H1 (cell line): ENCODE results near the gene TMTC2. TPM values are rescaled to one million over a fixed set of nuclear protein-coding genes. Genes with fewer than 3 reads are reported as not detected.

Experiments used
- CTCF ChIA-PET: fragments of 300-600 bp; sonication (Branson Sonifier 250); formaldehyde crosslinking; loops from one replicate; lab custom pipeline; 2021; ENCODE audit not compliant: partially characterized antibody; lab: Charles Lee
- POLR2A ChIA-PET: fragments of 300-600 bp; sonication (Branson Sonifier 250); formaldehyde crosslinking; loops from one replicate; lab custom pipeline; 2021; ENCODE audit warnings: inconsistent platforms; ENCODE audit not compliant: partially characterized antibody; lab: Charles Lee
- DNase-seq, 2 experiments: peaks; one replicate each; pipeline versions ENCODE4 v3.0.0 to v3.0.0-alpha.2; 2010 to 2022; ENCODE audit warnings: low spot score in 2 of 2, low read depth in 1 of 2, mixed read lengths in 1 of 2
- FAIRE-seq: peaks from 2 replicates; lab custom pipeline; 2011; peaks lifted over from hg19 to GRCh38; lab: Jason Lieb, UNC
- H2AFZ ChIP-seq: 2 replicates; pipeline ENCODE4 v1.8.1; 2012; ENCODE audit warnings: low read length, inconsistent platforms
- H2AK5ac ChIP-seq: 2 replicates; pipeline ENCODE4 v1.6.1; 2013; ENCODE audit warnings: low read depth, low read length
- H2BK120ac ChIP-seq: replicated peaks from 2 replicates; pipeline ENCODE3; 2013; ENCODE audit warnings: low read depth, low read length, inconsistent platforms
- H2BK12ac ChIP-seq: 2 replicates; pipeline ENCODE4 v1.6.1; 2013; ENCODE audit warnings: low read depth, low read length
- H2BK15ac ChIP-seq: 2 replicates; pipeline ENCODE4 v1.6.1; 2013; ENCODE audit warnings: low read length
- H2BK20ac ChIP-seq: 2 replicates; pipeline ENCODE4 v1.6.1; 2013; ENCODE audit warnings: low read length
- H2BK5ac ChIP-seq: 2 replicates; pipeline ENCODE4 v1.6.1; 2013; ENCODE audit warnings: low read depth, low read length
- H3K14ac ChIP-seq: 2 replicates; pipeline ENCODE4 v1.6.1; 2013; ENCODE audit warnings: inconsistent platforms; ENCODE audit not compliant: insufficient read length
- H3K18ac ChIP-seq: 2 replicates; pipeline ENCODE4 v1.6.1; 2013; ENCODE audit warnings: low read length; ENCODE audit errors: extremely low read depth
- H3K23ac ChIP-seq: 2 replicates; pipeline ENCODE4 v1.6.1; 2013; ENCODE audit warnings: inconsistent platforms; ENCODE audit not compliant: insufficient read length
- H3K23me2 ChIP-seq: 2 replicates; pipeline ENCODE4 v1.6.1; 2013; ENCODE audit warnings: low read depth, low read length
- H3K27ac ChIP-seq: 2 replicates; pipeline ENCODE4 v1.6.1; 2011; ENCODE audit warnings: low read depth, low read length, inconsistent platforms
- H3K27me3 ChIP-seq, 4 experiments: replicated peaks in 1 of 4; 1 replicate in 1 of 4; 2 replicates in 3 of 4; pipeline versions ENCODE4 v1.6.1 to v1.8.1; 2011 to 2013; ENCODE audit warnings: low read length in 3 of 4, mild to moderate bottlenecking in 3 of 4, inconsistent platforms in 2 of 4, mixed read lengths in 2 of 4, moderate library complexity in 1 of 4; ENCODE audit not compliant: control insufficient read depth in 3 of 4, insufficient read depth in 3 of 4; ENCODE audit errors: extremely low read depth in 1 of 4
- H3K36me3 ChIP-seq, 4 experiments: 2 replicates each; pipeline versions ENCODE4 v1.6.1 to v1.8.1; 2011 to 2013; ENCODE audit warnings: mild to moderate bottlenecking in 4 of 4, low read length in 3 of 4, moderate library complexity in 2 of 4, control low read depth in 1 of 4, inconsistent platforms in 1 of 4; ENCODE audit not compliant: insufficient read depth in 4 of 4, control insufficient read depth in 2 of 4
- H3K4ac ChIP-seq: replicated peaks from 2 replicates; pipeline ENCODE3; 2013; ENCODE audit warnings: low read length, low read depth, mixed read lengths, inconsistent platforms; ENCODE audit not compliant: insufficient read length
- H3K4me1 ChIP-seq, 4 experiments: replicated peaks in 1 of 4; 1 replicate in 1 of 4; 2 replicates in 3 of 4; pipeline versions ENCODE4 v1.6.1 to v1.8.1; 2011 to 2013; ENCODE audit warnings: low read length in 3 of 4, inconsistent platforms in 2 of 4, mixed read lengths in 1 of 4; ENCODE audit not compliant: insufficient read depth in 4 of 4, control insufficient read depth in 3 of 4
- H3K4me2 ChIP-seq, 2 experiments: 2 replicates each; pipeline versions ENCODE4 v1.6.1 to v1.8.1; 2011 to 2013; ENCODE audit warnings: low read depth in 2 of 2, low read length in 2 of 2, control low read depth in 1 of 2, inconsistent platforms in 1 of 2, mild to moderate bottlenecking in 1 of 2; ENCODE audit not compliant: insufficient read depth in 1 of 2
- H3K4me3 ChIP-seq, 4 experiments: fragments of 200-600, 300-600 bp in 1 of 4; sonication (generic), shearing (Covaris generic), sonication (Bioruptor Twin) in 1 of 4; 2 replicates each; pipeline versions ENCODE4 v1.5.1 to v1.8.1; 2011 to 2016; ENCODE audit warnings: low read length in 4 of 4, low read depth in 3 of 4, control low read depth in 2 of 4, inconsistent platforms in 2 of 4, mild to moderate bottlenecking in 2 of 4, mixed read lengths in 1 of 4, moderate library complexity in 1 of 4; ENCODE audit not compliant: insufficient read depth in 2 of 4; ENCODE audit errors: extremely low read depth in 1 of 4
- H3K56ac ChIP-seq: replicated peaks from 2 replicates; pipeline ENCODE3; 2013; ENCODE audit warnings: low read depth, mild to moderate bottlenecking, mixed read lengths, low read length, inconsistent platforms; ENCODE audit not compliant: insufficient read length
- H3K79me1 ChIP-seq: 2 replicates; pipeline ENCODE4 v1.6.1; 2013; ENCODE audit warnings: low read depth, low read length, control low read depth
- H3K79me2 ChIP-seq, 2 experiments: 2 replicates each; pipeline versions ENCODE4 v1.6.1 to v1.8.1; 2012 to 2013; ENCODE audit warnings: low read length in 2 of 2, mild to moderate bottlenecking in 2 of 2, inconsistent platforms in 1 of 2; ENCODE audit not compliant: insufficient read depth in 2 of 2, control insufficient read depth in 1 of 2
- H3K9ac ChIP-seq, 4 experiments: replicated peaks in 1 of 4; 1 replicate in 1 of 4; 2 replicates in 3 of 4; pipeline versions ENCODE4 v1.6.1 to v1.8.1; 2011 to 2013; ENCODE audit warnings: low read depth in 3 of 4, low read length in 3 of 4, control low read depth in 2 of 4, mild to moderate bottlenecking in 2 of 4, moderate library complexity in 2 of 4, inconsistent platforms in 1 of 4; ENCODE audit errors: extremely low read depth in 1 of 4
- H3K9me3 ChIP-seq, 2 experiments: 2 replicates each; pipeline versions ENCODE4 v1.6.1 to v1.8.1; 2012 to 2013; ENCODE audit warnings: mild to moderate bottlenecking in 2 of 2, moderate library complexity in 2 of 2, control low read depth in 1 of 2, inconsistent platforms in 1 of 2, low read depth in 1 of 2, low read length in 1 of 2, mixed read lengths in 1 of 2; ENCODE audit not compliant: insufficient read depth in 2 of 2
- H4K20me1 ChIP-seq, 2 experiments: replicated peaks in 1 of 2; 2 replicates each; pipeline versions ENCODE3 to v1.8.1; 2011 to 2013; ENCODE audit warnings: inconsistent platforms in 2 of 2, low read length in 2 of 2, mild to moderate bottlenecking in 1 of 2; ENCODE audit not compliant: insufficient read depth in 2 of 2, control insufficient read depth in 1 of 2
- H4K5ac ChIP-seq: 2 replicates; pipeline ENCODE4 v1.6.1; 2013; ENCODE audit warnings: low read length, low read depth, mixed read lengths, inconsistent platforms; ENCODE audit not compliant: insufficient read length
- H4K8ac ChIP-seq: 2 replicates; pipeline ENCODE4 v1.8.0; 2013; ENCODE audit warnings: mild to moderate bottlenecking, moderate library complexity, low read length, inconsistent platforms; ENCODE audit not compliant: insufficient read depth; ENCODE audit errors: extremely low read depth
- H4K91ac ChIP-seq: replicated peaks from 2 replicates; pipeline ENCODE3; 2013; ENCODE audit warnings: low read length, mixed read lengths, inconsistent platforms; ENCODE audit not compliant: insufficient read length
- BRCA1 ChIP-seq: IDR thresholded peaks from 2 replicates; pipeline ENCODE4 v1.6.1; 2012; ENCODE audit warnings: low read depth, low read length, improper control_type of control experiment
- CTBP2 ChIP-seq: IDR thresholded peaks from 2 replicates; pipeline ENCODE4 v1.7.0; 2011; ENCODE audit warnings: borderline replicate concordance, mild to moderate bottlenecking, moderate library complexity, mixed read lengths, low read length; ENCODE audit not compliant: insufficient read depth, insufficient read length
- EP300 ChIP-seq, 2 experiments: IDR thresholded peaks; 1 replicate in 1 of 2; 2 replicates in 1 of 2; pipeline ENCODE4 v1.6.1; 2011 to 2012; ENCODE audit warnings: low read depth in 2 of 2, low read length in 2 of 2, mild to moderate bottlenecking in 2 of 2, borderline replicate concordance in 1 of 2, inconsistent platforms in 1 of 2, moderate library complexity in 1 of 2
- JUN ChIP-seq: IDR thresholded peaks from 2 replicates; pipeline ENCODE4 v1.6.1; 2011; ENCODE audit warnings: low read depth, mild to moderate bottlenecking, improper control_type of control experiment, low read length
- RBBP5 ChIP-seq: IDR thresholded peaks from 2 replicates; pipeline ENCODE4 v1.7.1; 2012; ENCODE audit warnings: low read depth, mild to moderate bottlenecking, inconsistent platforms, low read length, moderate library complexity, borderline replicate concordance
- RFX5 ChIP-seq: IDR thresholded peaks from 2 replicates; pipeline ENCODE4 v1.6.1; 2011; ENCODE audit warnings: low read depth, low read length, improper control_type of control experiment, borderline replicate concordance
- TAF1 ChIP-seq: IDR thresholded peaks from 2 replicates; pipeline ENCODE4 v1.6.1; 2011; ENCODE audit warnings: mild to moderate bottlenecking, low read depth, low read length
- ZNF274 ChIP-seq: IDR thresholded peaks from 2 replicates; pipeline ENCODE4 v1.7.0; 2012; ENCODE audit warnings: low read length, borderline replicate concordance; ENCODE audit errors: extremely low read depth
- WGBS, 2 experiments: shearing (Covaris generic) in 1 of 2; methylation state at CpG; one replicate each; pipeline versions ENCODE4 v1.1.6 to v1.1.7; 2013 to 2015; ENCODE audit warnings: low lambda C conversion rate in 2 of 2, mixed read lengths in 2 of 2, inconsistent platforms in 1 of 2, low coverage in 1 of 2, missing lambda C conversion rate in 1 of 2; ENCODE audit not compliant: insufficient replicate concordance in 2 of 2, insufficient coverage in 1 of 2, insufficient read length in 1 of 2; ENCODE audit errors: extremely low coverage in 1 of 2, missing lambda C conversion rate in 1 of 2; 5-methylcytosine and 5-hydroxymethylcytosine counted together
- polyA plus RNA-seq, 7 experiments: library from polyadenylated mRNA; depleted of rRNA in 3 of 7; stranded (reverse) in 5 of 7; unstranded in 2 of 7; fragments of >200 nt in 5 of 7; fragments of 200-250 nt in 2 of 7; gene quantifications; 1 replicate in 5 of 7; 2 replicates in 1 of 7; 4 replicates in 1 of 7; pipeline versions ENCODE4 v1.2.1 to v1.2.3, GENCODE V29; 2011 to 2013; ENCODE audit warnings: missing spikeins in 2 of 7, mixed read lengths in 2 of 7
- total RNA-seq: library from RNA; stranded (reverse); fragmentation: NEBNext Ultra II Directional; extraction: Animal tissue kit (Norgen Biotek cat#: 25700); gene quantifications from 2 replicates; pipeline ENCODE4 v1.2.1, GENCODE V29; 2021
- TF ChIP-seq, protein P1 (sequence below): IDR thresholded peaks from 2 replicates; pipeline ENCODE4 v1.6.1; 2011; ENCODE audit warnings: low read depth, mild to moderate bottlenecking, low read length; ENCODE audit not compliant: insufficient read depth
- TF ChIP-seq, protein P2 (sequence below): IDR thresholded peaks from 2 replicates; pipeline ENCODE4 v1.6.1; 2012; ENCODE audit warnings: inconsistent platforms

The TMTC2 gene
- total and polyA plus RNA-seq, 2 of the 8 experiments (the other 6 are each of a cell fraction or from before 2014, with no cell fraction given), result 2.3 to 3.9 TPM

DNA sequence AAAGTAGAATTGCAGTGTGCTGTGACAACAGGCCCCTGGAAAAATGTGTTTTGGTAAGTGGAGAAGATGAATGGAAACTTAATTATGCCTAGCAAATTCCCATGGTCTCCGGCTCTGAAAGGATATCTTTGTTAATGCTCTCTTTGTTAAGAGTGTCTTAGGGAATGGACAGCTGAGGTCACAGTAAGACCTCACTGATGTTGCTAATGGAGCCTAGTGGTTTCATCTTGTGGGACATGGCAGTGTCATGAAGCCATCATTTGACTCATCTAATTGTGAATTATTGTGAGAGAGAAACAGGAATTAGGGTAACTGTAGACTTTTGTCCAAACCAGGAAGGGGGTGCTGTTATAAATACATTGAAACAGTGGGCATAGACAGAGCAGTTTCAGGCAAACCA is 330.3 kb downstream of the TMTC2 start:
- Histone ChIP-seq H2AFZ (no peak overlapping the region), H3K4ac (no peak overlapping the region), H2BK120ac (no peak overlapping the region), H2BK15ac (no peak overlapping the region), H2BK20ac (no peak overlapping the region), H4K5ac (no peak overlapping the region), H3K9ac (no peak overlapping the region), H2BK12ac (no peak overlapping the region), H4K8ac (no peak overlapping the region), H4K20me1 (no peaks in the 10 kb centered on the region), H3K14ac (no peak overlapping the region), H4K91ac (no peak overlapping the region), H3K79me2 (no peaks in the 10 kb centered on the region), H3K4me1 (no peaks in the 10 kb centered on the region; a peak in 1 of 7 replicates), H2BK5ac (no peak overlapping the region), H2AK5ac (no peak overlapping the region), H3K4me3 (no peak overlapping the region), H3K56ac (no peak overlapping the region), H3K27me3 (no peaks in the 10 kb centered on the region), H3K23me2 (no peaks in the 10 kb centered on the region), H3K18ac (no peak overlapping the region), H3K4me2 (no peak overlapping the region), H3K79me1 (no peaks in the 10 kb centered on the region), H3K27ac (no peak overlapping the region), H3K23ac (no peak overlapping the region), H3K36me3 (no peaks in the 10 kb centered on the region), H3K9me3 (no peaks in the 10 kb centered on the region)
- 4% methylated on average over 1 of the region's 1 CpG; no CpG with 5 or more reads in 1 of the 2 experiments for WGBS, 2 experiments
- ChIA-PET CTCF (interaction anchor here (1.2 to 1.3 kb wide), 2 partner anchors 331 to 370 kb away, joined by 3 read pairs; no protein-coding TSS in a partner anchor), POLR2A (no interaction called here)
- no peak for FAIRE-seq
- TF ChIP-seq JUN (no peak), CTBP2 (no peak), ZNF274 (no peak), EP300 (IDR thresholded peaks at IDR 0.05; ENCODE audit: borderline replicate concordance in 1 of 2, low read depth in 2 of 2, low read length in 2 of 2) (no peak), RFX5 (no peak), RBBP5 (no peak), BRCA1 (no peak), TAF1 (no peak)
- TF ChIP-seq, protein P1, sequence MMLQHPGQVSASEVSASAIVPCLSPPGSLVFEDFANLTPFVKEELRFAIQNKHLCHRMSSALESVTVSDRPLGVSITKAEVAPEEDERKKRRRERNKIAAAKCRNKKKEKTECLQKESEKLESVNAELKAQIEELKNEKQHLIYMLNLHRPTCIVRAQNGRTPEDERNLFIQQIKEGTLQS, result no peak
- TF ChIP-seq, protein P2, sequence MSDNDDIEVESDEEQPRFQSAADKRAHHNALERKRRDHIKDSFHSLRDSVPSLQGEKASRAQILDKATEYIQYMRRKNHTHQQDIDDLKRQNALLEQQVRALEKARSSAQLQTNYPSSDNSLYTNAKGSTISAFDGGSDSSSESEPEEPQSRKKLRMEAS, result no peak
- DNase-seq, result no peak
